Germinal center (tissue), 1 donor: ENCODE data around the gene GLB1L3.
"Not testable (repeated sequence)": the region's sequence is repeated elsewhere in the genome, so short reads cannot be mapped to it uniquely, and the experiment has no call there.

Source experiments
- DNase-seq: peaks from one replicate; pipeline ENCODE4 v3.0.0; 2012; ENCODE audit warnings: mixed read lengths, low spot score

GLB1L3 gene

DNA sequence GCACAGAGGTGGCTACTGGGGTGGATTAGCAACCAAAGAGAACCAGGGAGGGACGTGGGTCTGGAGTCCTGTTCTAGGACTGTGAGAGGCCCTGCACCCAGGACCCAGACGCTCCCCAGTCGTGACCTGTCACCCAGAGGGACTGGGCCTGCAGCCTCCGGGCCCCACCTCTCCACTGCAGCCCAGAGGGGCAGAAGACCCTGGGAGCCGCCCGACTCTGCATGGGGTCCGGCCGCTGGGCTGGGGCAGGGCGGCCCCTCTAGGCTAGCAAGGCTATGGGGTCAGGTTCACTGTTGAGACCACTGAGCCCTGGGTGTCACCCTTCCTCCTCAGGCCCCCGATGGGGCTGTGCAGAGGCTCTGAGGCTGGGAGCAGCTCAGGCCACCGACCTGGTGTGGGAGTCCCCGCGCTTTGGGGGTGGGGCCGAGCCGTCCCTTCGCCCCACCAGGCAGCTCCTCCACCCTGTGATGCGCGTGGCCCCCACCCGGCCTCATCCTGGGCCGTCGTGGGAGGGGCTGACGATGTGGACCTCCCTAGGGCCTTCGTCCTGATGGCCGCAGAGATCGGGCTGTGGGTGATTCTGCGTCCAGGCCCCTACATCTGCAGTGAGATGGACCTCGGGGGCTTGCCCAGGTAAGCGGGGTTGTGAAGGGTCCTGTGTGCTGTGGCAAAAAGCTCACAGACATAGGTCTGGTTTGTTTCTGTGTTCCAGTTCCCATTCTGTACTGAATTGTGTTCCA, 68.5 kb downstream of the GLB1L3 start:
- not testable (repeated sequence) for DNase-seq

GRCh38 chr11:134345237-134345550, 69.0 kb downstream of the GLB1L3 start:
- no peak for DNase-seq

DNA sequence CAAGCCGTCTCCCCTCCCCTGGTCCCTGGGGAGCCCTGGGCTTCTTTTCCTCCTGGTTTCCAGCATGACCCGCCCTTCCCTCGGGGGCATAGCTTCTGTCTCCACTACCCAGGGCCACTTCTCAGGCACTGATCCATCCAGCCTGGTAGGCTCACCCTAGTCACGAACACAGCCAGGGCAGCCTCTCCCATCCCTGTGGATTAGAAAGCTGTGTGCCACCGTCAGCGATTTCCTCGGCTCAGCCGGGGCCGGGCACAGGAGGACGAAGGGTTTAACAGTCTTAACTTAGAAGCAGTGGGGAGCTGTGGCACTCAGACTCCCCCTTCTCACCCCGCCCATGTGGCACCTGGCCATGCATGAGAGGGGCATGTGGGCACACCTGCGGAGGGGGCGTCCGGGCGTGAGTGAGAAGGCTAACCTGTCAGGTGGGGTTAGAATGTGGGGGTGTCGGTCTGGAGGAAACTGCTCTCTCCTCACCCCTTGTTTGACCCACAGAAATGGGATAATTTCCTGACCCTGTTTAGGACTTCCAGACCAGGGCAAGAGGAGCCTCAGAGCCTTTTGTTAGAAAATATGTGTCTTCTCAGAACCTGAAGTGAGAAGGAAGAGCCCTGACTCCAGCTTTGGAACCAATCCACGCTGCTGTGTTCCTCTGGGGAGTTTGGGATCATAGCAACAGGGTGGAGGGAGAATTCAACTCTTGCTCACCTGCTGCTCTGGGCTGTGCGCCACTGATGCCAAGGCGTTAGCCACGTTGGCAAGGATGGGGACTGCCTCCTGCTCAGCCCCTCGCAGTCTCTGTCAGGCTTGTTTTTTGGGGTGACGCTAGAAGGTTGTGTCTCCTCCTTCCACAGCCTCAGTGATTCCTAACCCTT, 70.2 kb downstream of the GLB1L3 start:
- no peak for DNase-seq

- DNase-seq, result no peak
These were observed 70.8 kb downstream of the GLB1L3 start for GRCh38 chr11:134346976-134347350.

GRCh38 chr11:134347441-134347840, 71.3 kb downstream of the GLB1L3 start:
- DNase-seq, result no peak

DNA sequence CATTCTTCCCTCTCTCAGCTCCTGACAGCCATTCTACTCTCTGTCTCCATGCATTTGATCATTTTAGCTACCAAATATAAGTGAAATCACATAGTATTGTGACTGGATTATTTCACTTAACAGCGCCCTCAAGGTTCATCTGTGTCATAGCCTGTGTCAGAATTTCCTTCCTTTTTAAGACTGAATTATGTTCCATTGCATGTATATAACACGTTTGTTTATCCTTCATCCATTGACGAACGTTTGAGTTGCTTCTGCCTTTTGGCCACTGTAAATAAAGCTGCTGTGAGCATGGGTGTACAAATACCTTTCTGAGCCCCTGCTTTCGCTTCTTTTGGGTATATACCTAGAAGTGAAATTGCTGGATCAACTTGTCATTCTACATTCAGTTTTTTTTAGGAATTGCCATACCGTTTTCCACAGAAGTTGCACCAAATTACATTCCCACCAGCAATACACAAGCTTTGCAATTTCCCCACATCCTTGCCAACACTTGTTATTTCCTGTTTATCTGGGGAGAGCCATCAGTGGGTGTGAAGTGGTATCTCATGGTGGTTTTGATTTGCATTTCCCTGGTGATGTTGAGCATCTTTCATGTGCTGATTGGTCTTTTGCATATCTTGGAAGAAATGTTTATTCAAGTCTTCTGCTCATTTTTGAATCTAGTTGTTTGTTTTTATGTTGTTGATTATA, 73.1 kb downstream of the GLB1L3 start:
- no peak for DNase-seq

GRCh38 chr11:134349802-134350355, 73.7 kb downstream of the GLB1L3 start:
- DNase-seq, result no peak

DNA sequence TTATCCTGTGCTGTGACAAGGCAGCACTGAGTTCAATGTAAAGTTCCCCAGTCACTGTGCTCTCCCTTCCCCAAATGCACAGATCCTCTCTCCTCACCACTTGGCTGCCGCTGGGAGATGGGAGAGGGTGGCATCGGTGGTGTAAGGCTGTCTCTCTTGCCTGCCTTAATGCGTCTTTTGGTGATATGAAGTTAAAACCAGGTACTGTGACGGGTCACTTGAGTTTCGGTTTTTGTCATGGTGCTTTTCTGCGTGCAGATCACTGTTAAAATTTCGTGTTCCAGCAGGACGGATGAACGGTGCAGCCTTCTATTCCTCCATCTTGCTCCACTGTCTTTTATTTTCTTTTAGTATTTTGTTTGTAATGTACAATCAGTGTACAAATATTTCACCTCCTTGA, 74.2 kb downstream of the GLB1L3 start:
- no peak for DNase-seq

- DNase-seq, result no peak
These were observed 75.9 kb downstream of the GLB1L3 start for GRCh38 chr11:134352111-134352510.

- no peak for DNase-seq
These were observed 79.0 kb downstream of the GLB1L3 start for GRCh38 chr11:134355136-134355535.

GRCh38 chr11:134355656-134356055, 79.5 kb downstream of the GLB1L3 start:
- DNase-seq, result no peak

DNA sequence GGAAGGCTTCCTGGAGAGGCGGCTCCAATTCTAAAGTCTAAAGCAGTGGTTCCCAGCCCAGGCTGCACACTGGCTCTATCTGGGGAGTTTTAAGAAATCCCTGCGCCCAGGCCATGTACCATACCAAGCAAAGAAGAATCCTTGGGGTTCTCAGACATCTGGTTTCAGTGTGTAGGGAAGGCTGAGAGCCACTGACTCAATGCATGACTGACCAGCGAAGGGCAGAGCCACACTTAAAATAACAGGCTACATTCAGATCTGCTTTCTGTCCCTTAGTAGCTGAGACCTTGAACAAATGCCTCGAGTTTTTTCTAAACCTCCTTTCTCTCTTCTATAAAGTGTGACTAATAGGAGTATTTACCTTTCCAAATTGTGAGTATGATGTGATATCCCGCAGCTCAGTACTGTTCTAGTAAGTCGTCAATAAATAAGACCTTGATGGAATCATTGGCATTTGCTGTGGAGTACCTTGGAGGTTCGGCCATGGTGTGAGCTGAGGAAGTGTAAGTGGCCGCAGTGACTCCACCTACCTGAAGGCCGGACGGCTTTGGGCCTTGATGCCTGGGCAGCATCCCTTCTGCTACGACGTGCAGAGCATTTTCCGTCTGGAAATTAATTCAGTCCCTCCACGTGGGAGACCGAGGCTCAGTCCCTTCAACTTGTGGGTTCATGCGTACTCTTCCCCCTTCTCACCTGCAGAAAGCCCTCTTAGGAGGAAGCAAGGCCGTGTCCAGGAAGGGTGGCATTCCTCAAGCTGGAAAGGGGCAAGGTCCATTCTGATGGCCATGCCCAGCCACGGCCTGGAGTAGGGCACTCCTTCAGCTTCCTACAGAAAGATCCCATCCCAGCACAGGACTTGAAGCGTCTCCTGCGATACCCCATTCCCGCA, 80.7 kb downstream of the GLB1L3 start:
- no peak for DNase-seq

DNA sequence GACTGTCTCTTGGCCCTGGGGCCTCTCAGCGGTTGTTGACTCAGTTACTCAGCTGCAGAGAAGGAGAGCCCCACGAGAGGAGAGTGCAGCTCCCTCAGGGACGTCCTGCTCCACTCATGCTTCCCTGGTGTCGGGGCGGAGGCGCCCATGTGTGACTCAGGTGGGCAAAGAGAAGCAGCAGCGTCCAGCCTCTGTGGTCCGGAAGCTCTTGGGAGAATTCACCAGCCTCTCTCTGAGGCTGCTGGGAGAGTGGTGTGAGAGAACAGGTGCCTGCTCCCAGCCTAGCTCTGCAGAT, 81.3 kb downstream of the GLB1L3 start:
- no peak for DNase-seq

DNA sequence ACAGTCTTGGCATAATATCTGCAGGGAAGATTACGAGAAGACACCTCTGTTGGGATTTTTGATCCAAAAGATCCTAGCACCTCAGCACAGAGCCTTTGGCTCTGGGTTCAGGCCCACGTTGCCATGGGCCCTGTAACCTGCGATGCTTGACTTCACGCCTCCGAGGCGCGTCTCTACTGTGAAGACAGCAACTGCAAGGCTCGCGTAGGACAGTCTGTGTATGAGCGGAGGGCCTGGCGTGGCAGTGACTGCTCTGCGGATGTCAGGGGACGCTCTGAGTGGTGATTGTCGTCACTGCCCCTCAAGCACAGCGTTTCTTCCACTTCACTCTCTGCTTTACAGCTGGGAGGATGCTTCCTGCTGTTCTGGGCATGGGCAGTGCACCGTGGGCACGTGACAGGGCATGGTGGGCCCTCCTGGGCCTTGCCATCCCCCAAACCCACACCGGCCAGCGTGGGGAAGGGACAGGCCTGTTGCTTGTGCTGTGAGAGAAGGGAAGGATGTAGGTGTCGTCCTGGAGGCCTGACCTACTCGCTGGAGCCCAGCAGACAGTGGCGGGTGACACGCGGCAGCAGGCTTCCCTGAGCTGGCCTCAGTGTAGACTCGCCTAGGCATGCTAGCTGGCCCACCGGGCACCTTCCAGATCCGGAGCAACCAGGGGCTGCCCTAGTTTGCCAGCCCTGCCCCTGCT, 82.1 kb downstream of the GLB1L3 start:
- DNase-seq, result no peak

- no peak for DNase-seq
These were observed 82.8 kb downstream of the GLB1L3 start for GRCh38 chr11:134358856-134359490.

DNA sequence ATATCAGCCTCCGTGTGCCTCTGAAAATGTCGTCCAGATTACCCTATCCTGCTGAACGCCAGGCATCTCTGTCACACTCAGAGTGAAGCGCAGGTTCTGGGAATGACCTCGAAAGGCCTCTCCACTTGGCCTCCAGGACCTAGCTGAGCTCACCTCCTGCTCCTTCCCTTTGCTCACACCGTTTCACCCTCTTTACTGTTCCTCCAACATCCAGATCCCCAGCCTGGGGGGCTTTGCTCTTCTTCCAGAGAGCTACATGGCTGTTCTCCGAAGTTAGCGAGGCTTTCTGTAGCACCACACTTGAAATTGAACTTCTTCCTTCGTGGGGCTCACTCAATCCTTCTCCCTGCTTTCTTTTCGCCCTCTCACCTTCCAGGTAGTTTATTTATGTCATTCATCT, 83.5 kb downstream of the GLB1L3 start:
- DNase-seq, result no peak

DNA sequence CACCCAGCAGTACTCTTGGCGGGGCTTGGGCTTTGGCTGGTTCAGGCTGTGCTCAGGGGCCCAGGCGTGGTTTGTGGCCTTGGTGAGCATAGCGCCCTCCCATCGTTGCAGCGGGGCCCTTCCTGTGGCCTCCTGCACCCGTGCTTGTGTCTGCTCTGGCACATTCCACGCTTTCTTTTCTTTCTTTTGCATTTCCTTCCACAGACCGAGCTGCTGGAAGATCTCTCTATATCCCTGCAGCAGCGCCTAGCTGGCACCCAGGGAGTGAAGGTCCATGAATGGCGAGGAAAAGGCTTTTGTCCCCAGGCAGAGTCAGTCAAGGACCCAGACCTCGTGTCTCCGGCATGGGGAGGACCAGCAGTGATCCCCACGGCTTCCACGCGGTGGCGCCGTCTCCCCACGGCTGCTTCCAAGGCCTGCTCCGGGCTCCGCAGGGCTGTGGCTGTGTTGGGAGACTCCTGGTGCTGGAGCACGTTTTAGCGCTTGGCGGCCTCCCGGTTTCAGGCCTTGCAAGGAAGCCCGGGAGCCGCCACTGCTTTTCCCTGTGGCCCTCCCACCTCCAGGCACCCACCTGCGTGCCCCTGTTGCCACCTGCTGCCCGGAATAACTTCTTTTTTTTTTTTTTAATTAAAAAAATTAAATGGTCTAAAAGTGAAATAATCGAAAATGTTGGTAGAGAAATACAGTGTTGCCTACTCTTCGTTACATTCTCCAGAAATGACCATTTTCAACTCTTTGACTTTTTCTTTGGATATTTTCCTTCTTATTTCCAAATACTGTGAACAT, 84.1 kb downstream of the GLB1L3 start:
- DNase-seq, result peak; percentile 62

- DNase-seq, result no peak
These were observed 85.5 kb downstream of the GLB1L3 start for GRCh38 chr11:134361661-134362060.

- DNase-seq, result no peak
These were observed 86.2 kb downstream of the GLB1L3 start for GRCh38 chr11:134362192-134362901.
